ENCODE data around the gene ACTA2.

DNA sequence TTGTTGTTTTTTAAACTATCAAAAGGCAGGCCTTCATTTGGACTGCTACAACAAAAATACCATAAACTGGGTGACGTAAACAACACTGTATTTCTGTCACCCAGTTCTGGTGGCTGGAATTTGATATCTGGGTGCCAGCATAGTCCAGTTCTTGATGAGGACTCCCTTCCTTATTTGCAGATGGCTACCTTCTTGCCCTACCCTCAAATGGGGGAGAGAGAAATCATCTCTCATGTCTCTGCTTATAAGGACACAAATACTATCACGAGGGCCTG lies 25.2 kb downstream of the ACTA2 start:
- TF ChIP-seq, protein P1, sequence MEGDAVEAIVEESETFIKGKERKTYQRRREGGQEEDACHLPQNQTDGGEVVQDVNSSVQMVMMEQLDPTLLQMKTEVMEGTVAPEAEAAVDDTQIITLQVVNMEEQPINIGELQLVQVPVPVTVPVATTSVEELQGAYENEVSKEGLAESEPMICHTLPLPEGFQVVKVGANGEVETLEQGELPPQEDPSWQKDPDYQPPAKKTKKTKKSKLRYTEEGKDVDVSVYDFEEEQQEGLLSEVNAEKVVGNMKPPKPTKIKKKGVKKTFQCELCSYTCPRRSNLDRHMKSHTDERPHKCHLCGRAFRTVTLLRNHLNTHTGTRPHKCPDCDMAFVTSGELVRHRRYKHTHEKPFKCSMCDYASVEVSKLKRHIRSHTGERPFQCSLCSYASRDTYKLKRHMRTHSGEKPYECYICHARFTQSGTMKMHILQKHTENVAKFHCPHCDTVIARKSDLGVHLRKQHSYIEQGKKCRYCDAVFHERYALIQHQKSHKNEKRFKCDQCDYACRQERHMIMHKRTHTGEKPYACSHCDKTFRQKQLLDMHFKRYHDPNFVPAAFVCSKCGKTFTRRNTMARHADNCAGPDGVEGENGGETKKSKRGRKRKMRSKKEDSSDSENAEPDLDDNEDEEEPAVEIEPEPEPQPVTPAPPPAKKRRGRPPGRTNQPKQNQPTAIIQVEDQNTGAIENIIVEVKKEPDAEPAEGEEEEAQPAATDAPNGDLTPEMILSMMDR (IDR thresholded peaks at IDR 0.05), result no peak
- no peak for TF ChIP-seq ZFX (IDR thresholded peaks at IDR 0.05; ENCODE audit: borderline replicate concordance)
